NCI-H1048 (cell line): ENCODE measurements around the gene TMEM106A.
"Not testable (repeated sequence)": the region's sequence is repeated elsewhere in the genome, so short reads cannot be mapped to it uniquely, and the experiment has no call there.

Experiments
- DNase-seq: peaks from one replicate; lab custom pipeline; 2025; lab: John Stamatoyannopoulos, UW

Gene TMEM106A, protein sequence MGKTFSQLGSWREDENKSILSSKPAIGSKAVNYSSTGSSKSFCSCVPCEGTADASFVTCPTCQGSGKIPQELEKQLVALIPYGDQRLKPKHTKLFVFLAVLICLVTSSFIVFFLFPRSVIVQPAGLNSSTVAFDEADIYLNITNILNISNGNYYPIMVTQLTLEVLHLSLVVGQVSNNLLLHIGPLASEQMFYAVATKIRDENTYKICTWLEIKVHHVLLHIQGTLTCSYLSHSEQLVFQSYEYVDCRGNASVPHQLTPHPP

DNA sequence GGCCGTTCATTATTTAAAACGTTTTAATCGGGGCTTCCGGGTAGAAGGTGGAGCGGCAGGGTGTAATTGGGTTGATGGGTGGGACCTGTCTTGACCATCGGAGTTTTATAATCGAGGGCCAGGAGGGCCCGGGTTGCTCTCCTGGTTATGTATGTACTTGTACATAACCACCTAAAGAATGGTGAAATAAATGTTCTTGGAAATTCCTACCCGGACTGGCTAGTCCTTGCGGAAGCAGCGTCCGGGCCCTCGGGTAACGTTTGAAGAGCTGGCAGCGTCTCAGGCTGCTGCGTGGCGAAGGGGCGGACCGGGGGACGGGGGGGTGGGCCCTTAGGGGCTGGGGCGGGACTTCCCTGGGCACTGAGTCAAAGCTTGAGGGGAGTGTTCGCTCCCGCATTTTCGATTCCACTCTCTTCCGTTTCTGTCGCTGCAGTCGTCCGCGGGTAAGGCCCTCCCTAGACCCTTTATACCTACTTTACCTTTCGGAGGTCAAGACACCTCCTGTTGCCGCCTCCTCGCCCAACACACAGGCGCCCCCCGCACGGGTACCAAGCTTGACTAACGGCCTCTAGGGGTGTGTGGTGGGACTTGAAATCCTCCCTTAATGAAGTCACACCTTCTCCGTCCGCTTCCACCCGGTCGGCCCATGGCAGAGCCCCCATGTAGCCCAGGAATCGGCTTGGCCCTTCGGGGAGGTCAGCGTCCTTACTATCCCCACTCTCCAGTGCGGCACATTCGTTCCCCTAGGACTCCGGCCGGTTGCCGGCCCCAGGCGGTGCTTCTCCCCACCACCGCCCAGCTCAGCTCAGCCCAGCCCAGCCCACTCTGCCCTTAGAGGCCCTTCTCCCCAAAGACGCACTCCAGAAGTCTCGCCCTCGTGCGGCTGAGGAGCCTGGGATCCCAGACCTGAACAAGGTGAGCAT lies at the start of gene TMEM106A:
Gene TMEM106A, plus strand, starts transcription at position 396 of the 923 bp plus-strand sequence. CDS start 1,167 bp downstream, outside the sequence.
- no peak for DNase-seq

DNA sequence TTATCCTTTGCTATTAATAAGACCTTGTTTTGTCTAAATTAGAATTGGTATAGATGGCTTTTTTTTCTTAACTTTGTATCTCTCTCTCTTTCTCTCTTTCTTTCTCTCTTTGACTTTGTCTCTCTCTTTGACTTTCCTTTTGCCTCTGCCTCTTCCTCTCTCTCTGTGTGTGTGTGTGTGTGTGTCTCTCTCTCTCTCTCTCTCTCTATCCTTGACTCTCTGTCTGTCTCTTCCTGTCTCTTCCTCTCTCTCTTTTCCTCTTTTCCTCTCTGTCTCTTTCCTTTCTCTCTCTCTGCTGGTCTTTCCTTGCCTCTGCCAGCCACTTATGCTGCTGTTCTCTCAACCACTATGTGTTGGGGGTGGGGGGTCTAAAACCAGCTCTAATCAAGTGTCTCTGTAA lies 45.7 kb upstream of the TMEM106A start:
- not testable (repeated sequence) for DNase-seq

DNA sequence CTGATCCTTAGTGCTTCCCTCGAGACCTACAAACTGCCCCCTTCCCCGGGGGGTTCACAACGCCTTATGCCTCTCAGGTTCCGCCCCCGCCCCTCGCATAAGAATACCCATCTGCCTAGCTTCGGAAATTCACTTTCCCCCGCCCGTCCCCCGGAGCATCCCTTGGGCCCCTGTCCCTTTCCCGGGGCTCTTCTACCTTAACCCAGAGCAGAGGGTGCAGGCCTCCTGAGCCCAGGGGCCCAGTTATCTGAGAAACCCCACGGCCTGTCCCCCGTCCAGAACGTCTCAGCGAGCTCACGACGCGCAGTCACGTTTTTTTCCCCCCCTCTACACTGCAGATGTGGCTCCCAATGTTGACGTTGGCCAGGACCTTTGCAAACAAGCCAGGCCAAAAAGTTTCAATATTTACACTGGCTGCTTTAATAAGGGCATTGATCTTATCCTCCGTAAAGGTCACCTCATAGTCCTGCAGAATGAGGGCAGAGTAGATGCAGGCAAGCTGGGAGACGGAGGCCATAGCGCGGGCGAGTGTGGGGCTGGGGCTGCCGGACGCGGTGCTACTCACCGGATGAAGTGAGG lies 42.0 kb upstream of the TMEM106A start:
- no peak for DNase-seq

DNA sequence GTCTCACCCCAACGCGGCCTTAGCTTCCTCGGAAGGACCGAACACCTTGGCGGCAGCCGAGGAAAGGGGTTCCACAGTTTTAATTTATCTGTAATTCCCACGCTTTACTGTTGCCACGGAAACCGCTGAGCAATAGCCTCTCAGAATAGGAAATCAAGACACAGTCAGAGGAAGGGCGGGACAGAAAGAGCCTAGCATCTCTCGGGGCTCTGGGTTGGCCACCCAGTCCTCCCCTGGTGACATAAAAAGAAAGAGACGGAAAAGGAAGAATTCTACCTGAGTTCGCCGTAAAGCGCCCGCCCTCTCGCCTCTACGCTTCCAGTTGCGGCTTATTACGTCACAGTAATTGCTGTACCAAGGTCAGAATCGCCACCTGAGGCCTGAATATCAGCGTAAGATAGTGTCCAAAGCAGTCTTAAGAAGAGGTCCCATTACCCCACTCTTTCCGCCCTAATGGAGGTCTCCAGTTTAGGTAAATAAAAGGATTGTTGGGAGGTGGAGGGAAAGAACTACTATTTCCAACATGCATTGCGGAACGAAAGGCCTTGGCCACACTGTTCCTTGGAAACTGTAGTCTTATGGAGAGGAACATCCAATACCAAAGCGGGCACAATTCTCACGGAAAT lies 41.4 kb upstream of the TMEM106A start:
- DNase-seq: peak; percentile 88

DNA sequence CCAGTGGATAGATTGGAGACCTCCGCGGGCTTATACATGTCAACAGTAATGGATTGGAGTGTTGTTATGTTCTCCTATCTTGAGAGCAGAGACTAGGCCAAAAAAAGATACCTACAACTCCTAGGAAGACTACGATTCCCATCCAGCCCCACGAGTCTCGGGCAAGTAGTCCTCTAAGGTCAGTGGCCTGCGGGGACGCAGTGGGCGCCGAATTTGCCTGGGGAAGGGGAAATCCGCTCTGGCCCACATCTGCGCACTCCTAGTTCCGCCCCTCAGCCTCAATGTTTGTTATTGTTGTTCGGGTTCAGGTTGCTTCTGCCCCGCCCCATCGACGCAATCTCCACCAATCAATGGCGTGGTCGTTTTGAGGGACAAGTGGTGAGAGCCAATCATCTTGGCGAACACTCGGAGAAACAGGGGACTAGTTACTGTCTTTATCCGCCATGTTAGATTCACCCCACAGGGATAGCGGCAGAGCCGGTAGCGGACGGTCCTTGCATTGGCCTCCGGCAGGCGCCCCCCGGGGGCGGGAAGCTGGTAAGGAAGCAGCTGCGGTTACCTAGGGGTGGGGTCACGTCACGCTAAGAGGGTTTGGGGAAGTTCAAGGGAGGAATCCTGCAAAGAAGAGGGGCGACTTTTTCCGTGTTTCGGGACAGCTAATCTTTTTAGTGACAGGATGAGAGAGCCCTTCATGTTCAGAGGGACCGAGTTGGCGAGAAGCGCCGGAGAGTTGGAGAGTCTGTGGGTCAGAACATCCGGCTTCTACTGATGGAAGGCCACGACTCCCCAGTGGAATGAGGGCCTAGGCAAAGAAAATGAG lies 40.7 kb upstream of the TMEM106A start, which contains the start of gene NBR1:
Gene NBR1, plus strand, starts transcription at position 449 of the 820 bp plus-strand sequence. CDS start 4,586 bp downstream, outside the sequence.
- DNase-seq: peak; percentile 88

DNA sequence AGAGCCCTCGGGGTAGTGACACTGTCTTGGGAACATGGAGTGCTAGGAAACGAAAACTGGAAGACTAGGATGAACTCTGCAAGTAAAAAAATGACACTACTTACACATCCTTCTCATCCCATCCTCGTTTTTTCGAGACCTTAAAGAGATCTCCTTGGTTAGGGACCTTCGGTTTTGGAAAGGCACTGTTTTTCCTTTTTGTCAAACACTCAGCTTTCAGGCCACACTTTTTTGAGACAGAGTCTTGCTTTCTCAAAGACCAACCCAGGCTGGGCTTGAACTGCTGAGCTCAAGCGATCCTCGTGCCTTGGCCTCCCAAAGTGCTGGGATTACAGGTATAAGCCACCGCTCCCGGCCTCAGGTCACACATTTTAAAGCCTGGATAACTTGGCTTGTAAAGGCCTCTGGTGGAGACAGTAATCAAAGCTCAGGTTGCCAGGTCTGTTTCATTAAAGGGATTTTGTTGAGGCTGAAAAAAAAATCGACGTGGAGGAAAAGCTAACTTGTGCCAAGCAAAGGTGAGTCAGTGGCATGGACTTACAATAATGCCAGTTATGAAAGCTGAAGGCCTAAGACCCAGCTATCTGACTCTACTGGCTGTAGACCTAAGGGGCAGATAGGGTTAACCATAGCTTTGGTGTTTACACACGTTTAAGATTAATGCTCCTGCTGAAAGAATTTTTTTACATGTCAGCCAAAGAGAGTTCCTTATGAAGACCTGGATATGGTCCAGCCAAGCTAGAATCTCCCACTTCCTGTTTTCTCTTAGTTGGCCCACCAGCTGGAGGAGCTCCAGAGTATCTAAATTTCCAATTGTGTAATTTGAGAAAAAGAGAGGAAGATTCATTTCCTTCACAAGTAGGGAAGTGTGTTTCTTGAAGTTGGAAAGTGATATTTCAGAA lies 39.8 kb upstream of the TMEM106A start:
- peak; percentile 21 for DNase-seq

DNA sequence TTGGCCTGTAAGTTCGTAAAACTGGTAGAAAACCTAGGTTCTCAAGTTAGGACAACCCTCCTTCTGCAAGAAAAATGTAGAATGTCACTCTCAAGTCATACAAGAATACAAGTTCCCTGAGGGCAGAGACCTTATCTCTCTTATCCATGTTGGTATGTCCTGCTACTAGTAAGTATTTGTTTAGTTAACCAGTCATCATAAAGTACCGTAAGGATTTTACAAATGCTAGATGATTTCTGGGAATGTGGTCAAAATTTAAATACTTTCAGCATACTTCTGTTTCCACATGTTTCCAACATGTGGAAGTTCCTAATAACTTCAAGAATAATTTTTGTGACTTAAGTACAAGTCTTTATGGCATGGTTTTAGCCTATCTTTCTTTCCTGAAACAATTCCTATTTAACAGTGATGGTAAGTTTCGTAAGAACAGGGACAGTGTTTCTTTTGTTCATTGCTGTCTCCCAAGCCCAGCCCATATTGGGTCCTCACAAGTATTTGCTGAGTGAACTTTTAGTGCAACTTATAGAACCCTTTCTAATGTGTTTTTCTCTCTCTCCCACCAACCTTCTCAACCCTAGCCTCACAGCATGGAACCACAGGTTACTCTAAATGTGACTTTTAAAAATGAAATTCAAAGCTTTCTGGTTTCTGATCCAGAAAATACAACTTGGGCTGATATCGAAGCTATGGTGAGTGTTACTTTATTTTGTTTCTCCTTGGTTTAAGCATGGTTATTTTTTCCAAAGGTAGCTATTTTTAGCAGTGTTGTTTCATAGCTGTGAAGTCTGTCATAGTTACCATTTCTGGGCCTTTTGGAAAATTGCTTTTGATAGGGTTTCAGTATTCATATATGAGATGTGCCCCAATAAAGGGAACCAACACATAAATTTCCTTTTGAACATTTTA lies 36.2 kb upstream of the TMEM106A start:
- no peak for DNase-seq

DNA sequence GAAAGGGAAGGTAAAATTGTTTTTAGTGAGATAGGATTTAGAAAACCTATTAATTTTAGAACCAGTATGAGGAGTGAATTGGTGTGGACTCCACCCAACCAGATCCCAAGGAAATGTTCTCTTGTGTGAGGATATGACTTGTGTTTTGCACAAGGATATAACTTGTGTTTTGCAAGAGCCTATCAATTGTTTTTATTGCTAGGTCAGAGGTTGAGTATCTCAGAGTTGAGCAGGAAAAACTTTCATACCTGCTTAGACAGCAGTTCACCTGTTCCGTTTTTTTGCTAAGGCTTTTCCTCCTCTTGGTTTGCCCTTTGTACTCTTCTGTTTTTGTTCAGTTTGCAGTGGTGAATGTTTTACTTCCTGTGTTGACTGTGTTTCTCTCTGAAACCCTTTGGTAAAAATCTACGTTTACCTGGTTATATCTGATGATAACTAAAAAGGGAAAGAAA lies 35.5 kb upstream of the TMEM106A start:
- DNase-seq: no peak

DNA sequence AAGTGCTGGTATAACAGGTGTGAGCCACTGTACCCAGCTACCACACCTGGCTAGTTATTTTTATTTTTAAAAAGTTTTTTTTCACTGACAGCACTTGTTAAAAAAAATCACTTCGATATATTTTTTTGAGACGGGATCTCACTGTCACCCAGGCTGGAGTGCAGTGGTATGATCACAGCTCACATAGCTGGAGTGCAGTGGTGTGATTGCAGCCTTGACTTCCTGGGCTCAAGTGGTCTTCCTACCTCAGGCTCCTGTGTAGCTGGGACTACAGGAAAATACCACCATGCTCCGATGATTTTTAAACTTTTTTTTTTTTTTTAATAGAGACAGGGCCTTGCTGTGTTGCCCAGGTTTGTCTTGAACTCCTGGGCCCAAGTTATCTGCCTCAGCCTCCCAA lies 27.8 kb upstream of the TMEM106A start:
- no peak for DNase-seq

DNA sequence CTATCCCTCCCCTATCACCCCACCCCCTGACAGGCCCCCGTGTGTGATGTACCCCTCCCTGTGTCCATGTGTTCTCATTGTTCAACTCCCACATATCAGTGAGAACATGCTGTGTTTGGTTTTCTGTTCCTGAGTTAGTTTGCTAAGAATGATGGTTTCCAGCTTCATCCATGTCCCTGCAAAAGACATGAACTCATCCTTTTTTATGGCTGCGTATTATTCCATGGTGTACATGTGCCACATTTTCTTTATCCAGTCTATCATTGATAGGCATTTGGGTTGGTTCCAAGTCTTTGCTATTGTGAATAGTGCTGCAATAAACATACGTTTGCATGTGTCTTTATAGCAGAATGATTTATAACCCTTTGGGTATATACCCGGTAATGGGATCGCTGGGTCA lies 25.0 kb upstream of the TMEM106A start:
- not testable (repeated sequence) for DNase-seq

DNA sequence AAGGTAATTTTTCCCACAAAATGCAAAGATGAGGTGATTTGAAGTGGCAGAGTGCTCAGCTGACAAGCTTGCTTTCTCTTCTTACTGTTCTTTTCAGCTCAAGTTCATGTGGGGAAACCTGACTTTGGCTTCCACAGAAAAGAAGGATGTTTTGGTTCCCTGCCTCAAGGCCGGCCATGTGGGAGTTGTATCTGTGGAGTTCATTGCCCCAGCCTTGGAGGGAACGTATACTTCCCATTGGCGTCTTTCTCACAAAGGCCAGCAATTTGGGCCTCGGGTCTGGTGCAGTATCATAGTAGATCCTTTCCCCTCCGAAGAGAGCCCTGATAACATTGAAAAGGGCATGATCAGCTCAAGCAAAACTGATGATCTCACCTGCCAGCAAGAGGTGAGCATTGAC lies 18.4 kb upstream of the TMEM106A start:
- DNase-seq: no peak

DNA sequence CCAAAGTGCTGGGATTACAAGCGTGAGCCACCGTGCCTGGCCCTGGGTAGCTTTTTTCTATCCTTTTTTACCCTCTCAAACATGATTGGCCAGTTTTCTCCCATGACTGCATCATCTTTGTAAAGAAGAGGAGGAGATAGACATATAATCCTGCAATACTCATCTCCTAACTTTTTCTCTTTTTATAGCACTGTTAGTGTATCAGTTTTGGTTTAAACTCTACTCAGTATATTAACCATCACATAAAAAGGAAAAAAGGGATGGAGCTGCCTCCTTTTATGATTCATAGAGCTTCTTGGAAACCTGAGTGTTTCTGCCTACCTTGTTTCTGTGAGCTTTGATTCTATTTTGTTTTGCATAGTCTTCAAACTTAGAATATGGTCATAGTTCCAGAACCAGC lies 12.0 kb upstream of the TMEM106A start:
- no peak for DNase-seq

DNA sequence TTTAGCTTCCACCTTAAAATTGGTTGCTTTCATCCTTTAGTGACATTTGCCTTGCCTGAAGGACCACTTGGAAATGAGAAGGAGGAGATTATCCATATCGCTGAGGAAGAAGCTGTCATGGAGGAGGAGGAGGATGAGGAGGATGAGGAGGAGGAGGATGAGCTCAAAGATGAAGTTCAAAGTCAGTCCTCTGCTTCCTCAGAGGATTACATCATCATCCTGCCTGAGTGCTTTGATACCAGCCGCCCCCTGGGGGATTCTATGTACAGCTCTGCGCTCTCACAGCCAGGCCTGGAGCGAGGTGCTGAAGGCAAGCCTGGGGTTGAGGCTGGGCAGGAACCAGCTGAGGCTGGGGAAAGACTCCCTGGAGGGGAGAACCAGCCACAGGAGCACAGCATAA lies 11.5 kb upstream of the TMEM106A start:
- DNase-seq: no peak

DNA sequence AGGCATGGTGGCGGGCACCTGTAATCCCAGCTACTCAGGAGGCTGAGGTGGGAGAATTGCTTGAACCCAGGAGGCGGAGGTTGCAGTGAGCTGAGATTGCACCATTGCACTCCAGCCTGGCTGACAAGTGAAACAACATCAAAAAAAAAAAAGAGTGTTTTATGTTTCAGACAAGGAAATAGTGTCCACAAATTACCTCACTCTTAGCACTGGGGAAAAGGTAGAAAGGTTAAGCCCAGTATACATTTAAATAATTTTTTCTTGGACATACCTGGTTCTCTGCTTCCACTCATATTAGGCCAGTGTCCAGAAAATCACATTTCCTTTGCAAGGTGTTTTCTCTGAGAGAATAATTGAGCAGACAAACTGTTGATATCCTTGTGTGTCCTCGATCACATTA lies 8.7 kb upstream of the TMEM106A start:
- DNase-seq: not testable (repeated sequence)

DNA sequence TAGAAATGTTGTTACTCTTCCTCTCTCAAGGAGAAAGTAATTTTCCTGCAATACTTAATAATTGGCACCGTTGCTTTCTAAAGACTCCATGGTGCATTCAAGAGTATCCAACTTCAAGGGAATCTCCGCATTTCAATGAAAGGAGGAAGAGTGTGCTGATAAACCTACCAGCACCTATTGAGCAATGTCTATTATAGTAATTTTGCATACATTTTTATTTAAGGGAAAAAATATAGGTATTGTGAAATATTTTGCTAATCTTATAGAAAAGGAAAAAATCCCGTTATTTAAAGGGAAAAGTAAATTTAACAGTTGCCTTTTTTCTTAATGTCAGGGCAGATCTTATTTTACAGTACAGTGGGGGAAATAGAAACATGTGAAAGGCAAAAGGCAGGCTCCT lies 1.1 kb upstream of the TMEM106A start:
- no peak for DNase-seq

DNA sequence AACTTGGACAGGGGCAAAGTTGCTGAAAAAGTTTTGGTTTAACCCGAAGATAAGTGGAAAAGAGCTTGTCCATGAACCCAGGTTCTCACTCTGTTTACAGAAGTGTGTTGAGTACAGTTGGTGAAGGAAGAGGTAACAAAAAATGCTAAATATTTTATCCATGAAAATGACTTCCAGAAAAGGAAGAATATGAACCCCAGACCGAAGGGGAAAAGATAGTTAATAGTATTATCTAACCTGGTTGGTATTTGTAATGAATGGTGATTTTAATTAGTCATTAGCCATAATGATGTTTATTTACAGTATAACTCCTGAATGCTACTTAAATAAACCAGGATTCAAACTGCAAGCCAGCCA lies 574 bp upstream of the TMEM106A start:
- DNase-seq: no peak

DNA sequence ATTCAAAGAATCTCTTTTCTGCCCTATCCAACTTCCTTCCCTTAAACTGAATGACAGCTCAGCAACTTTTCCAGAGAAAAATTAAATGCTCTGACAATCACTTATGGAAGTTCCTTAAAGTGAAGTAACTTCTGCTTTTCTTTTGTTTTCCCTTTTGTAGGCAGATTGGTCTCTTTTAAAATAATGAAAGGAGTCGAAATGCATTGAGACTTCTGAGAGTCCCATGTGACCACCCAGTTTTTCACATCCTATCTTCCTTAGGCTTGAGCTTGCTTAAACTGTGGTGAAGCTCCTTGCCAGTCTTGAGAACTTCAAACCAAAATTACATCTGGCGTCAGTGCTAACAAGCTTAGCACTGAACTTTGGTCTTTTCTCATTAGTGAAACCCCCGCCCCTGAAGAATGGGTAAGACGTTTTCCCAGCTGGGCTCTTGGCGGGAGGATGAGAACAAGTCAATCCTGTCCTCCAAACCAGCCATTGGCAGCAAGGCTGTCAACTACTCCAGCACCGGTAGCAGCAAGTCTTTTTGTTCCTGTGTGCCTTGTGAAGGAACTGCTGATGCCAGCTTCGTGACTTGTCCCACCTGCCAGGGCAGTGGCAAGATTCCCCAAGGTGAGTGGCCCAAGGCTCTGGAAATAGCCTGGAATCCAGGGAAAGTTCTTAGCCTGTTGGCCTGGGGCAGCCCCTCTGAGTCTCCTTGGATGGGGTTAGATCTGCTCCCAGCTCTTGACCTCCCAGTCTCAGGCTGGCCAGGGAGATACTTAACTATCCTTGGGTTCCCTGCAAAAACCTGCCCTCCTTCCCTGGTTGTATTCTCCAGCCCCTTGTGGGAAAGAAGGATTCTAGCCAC lies 1.2 kb downstream of the TMEM106A start:
- no peak for DNase-seq

DNA sequence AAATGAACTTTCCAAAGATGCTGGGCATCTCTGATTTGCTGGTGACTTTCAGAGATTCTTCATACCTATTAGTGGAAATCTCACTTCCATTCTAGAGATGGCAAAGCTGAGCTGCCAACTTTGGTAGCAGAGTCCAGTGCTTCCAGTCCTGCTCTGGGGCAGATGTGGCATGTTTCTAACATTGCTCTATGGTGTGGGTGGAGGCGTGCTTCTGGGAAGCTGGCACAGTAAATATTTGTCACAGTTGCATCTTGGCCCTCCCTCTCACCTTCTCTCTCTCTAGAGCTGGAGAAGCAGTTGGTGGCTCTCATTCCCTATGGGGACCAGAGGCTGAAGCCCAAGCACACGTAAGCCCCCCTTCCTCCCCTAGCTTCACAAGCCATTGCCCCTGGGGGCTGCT lies 1.9 kb downstream of the TMEM106A start:
- DNase-seq: no peak
